ENCODE results near the gene KRT222. TPM values are rescaled to one million over a fixed set of nuclear protein-coding genes. Genes with fewer than 3 reads are reported as not detected.

KRT222 gene
- total RNA-seq, 2 experiments from 2014 or later: not detected

- no peaks in the 10 kb centered on the region for H3K9me2 ChIP-seq (ENCODE audit: insufficient read depth, low read length)
- BruUV-seq (replicated peaks): no TSS peak
- H3K79me2 ChIP-seq (ENCODE audit: insufficient read depth, low read depth, low read length): peaks cover 50% of the 10 kb centered on the region
- peaks cover 34% of the 10 kb centered on the region for H3K36me3 ChIP-seq (ENCODE audit: insufficient read depth, low read length)
- H4K20me1 ChIP-seq (ENCODE audit: insufficient read depth, low read length): peaks cover 16% of the 10 kb centered on the region
- intact Hi-C loops (cut with micrococcal nuclease; ENCODE audit: unreplicated experiment): no loop called here
- peak within 1 kb of the TSS; percentile 90 for H3K4me3 ChIP-seq (ENCODE audit: low read depth, low read length, poor library complexity, severe bottlenecking)
- POLR2A ChIA-PET: interaction anchor here (0.6 to 3.3 kb wide), 6 partner anchors 7 to 32 kb away, joined by 3 to 14 read pairs (median 6); no protein-coding TSS in a partner anchor
- H3K27ac ChIP-seq (ENCODE audit: low read depth, low read length, poor library complexity, severe bottlenecking): peak within 1 kb of the TSS; percentile 62
- peak; percentile 87 for DNase-seq (ENCODE audit: low spot score)
- H3K4me2 ChIP-seq (ENCODE audit: low read length): peak within 1 kb of the TSS; percentile 85
- TF ChIP-seq, protein P1, sequence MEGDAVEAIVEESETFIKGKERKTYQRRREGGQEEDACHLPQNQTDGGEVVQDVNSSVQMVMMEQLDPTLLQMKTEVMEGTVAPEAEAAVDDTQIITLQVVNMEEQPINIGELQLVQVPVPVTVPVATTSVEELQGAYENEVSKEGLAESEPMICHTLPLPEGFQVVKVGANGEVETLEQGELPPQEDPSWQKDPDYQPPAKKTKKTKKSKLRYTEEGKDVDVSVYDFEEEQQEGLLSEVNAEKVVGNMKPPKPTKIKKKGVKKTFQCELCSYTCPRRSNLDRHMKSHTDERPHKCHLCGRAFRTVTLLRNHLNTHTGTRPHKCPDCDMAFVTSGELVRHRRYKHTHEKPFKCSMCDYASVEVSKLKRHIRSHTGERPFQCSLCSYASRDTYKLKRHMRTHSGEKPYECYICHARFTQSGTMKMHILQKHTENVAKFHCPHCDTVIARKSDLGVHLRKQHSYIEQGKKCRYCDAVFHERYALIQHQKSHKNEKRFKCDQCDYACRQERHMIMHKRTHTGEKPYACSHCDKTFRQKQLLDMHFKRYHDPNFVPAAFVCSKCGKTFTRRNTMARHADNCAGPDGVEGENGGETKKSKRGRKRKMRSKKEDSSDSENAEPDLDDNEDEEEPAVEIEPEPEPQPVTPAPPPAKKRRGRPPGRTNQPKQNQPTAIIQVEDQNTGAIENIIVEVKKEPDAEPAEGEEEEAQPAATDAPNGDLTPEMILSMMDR (conservative IDR thresholded peaks at IDR 0.05; ENCODE audit: low read length): no peak
- TF ChIP-seq EZH2phosphoT487 (IDR thresholded peaks at IDR 0.05; ENCODE audit: borderline replicate concordance, low read depth, low read length): no peak
- H3K4me1 ChIP-seq (ENCODE audit: insufficient read depth, low read length, poor library complexity, severe bottlenecking): peaks cover 35% of the 10 kb centered on the region
- CTCF ChIA-PET (ENCODE audit: unreplicated experiment): interaction anchor here (0.9 kb wide), 1 partner anchor 1001 kb away, joined by 3 read pairs; no protein-coding TSS in a partner anchor
- H3K9me3 ChIP-seq (ENCODE audit: low read length): no peaks in the 10 kb centered on the region
- H2AFZ ChIP-seq (ENCODE audit: low read length): peak within 1 kb of the TSS; percentile 95
These were observed 17.2 kb downstream of the KRT222 start, which contains the start of gene SMARCE1 for GRCh38 chr17:40647624-40648383. SMARCE1 (minus strand) TSS chr17:40647818; CDS start chr17:40645802, 2,016 bp downstream.

DNA sequence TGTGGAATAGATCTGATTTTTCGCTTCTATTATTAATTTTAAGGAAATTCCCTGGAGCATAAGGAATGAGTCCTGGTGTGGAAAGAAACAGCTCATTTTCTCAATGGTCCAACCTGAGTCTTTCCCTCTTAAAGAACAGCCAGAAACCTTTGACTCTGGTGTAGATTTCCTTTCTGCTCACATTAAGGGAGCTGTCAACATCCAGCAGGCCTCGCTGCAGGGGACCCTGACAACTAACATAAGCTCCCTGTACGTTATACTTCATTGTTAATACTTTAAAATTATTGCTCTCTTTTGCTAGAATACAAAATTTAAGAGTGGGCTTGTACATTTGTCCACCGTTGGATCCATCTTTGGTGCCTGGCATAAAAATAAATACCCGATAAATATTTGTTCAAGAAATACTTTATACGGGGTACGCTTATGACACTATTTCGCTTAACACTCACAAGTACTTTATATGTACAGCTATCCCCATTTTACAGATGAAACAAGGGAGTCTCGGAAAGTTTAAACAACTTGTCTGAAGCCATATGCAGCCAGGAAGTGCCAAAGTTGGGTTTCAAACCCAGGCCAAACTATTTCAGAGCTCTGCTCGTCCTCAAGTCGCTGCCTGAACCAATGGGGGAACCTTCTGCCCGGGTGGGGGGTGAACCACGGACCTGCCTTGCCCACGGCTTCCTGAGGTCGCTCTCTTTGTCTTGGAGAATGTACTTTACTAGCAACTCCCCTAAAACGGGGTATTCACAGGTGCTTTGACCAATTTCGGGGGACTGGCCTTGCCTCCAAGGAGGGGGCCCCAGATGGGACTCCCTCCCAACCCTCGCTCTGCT is 18.0 kb downstream of the KRT222 start:
- peaks cover 42% of the 10 kb centered on the region for H3K36me3 ChIP-seq (ENCODE audit: insufficient read depth, low read length)
- no peak for TF ChIP-seq EZH2phosphoT487 (IDR thresholded peaks at IDR 0.05; ENCODE audit: borderline replicate concordance, low read depth, low read length)
- TF ChIP-seq, protein P1 (conservative IDR thresholded peaks at IDR 0.05; ENCODE audit: low read length): no peak
- peak overlapping the region; percentile 85 for H3K4me2 ChIP-seq (ENCODE audit: low read length)
- H3K9me3 ChIP-seq (ENCODE audit: low read length): no peaks in the 10 kb centered on the region
- no peaks in the 10 kb centered on the region for H3K9me2 ChIP-seq (ENCODE audit: insufficient read depth, low read length)
- H3K4me1 ChIP-seq (ENCODE audit: insufficient read depth, low read length, poor library complexity, severe bottlenecking): peaks cover 35% of the 10 kb centered on the region
- peaks cover 50% of the 10 kb centered on the region for H3K79me2 ChIP-seq (ENCODE audit: insufficient read depth, low read depth, low read length)
- H3K27ac ChIP-seq (ENCODE audit: low read depth, low read length, poor library complexity, severe bottlenecking): peak overlapping the region; percentile 62
- H2AFZ ChIP-seq (ENCODE audit: low read length): peak overlapping the region; percentile 95
- intact Hi-C loops (cut with micrococcal nuclease; ENCODE audit: unreplicated experiment): no loop called here
- peaks cover 16% of the 10 kb centered on the region for H4K20me1 ChIP-seq (ENCODE audit: insufficient read depth, low read length)
- CTCF ChIA-PET (ENCODE audit: unreplicated experiment): interaction anchor here (0.7 to 0.9 kb wide), 3 partner anchors 12 to 1002 kb away, joined by 3 read pairs; no protein-coding TSS in a partner anchor
- peak; percentile 73 for DNase-seq (ENCODE audit: low spot score)
- POLR2A ChIA-PET: interaction anchor here (0.9 to 3.3 kb wide), 8 partner anchors 8 to 49 kb away, joined by 3 to 14 read pairs (median 5); no protein-coding TSS in a partner anchor
- TSS peak; percentile 59 for BruUV-seq (replicated peaks)
- peak overlapping the region; percentile 90 for H3K4me3 ChIP-seq (ENCODE audit: low read depth, low read length, poor library complexity, severe bottlenecking)
